GM12874 (cell line): ENCODE data around the gene CDYL.

Experiments
- CTCF ChIP-seq: IDR thresholded peaks from 2 replicates; pipeline ENCODE4 v1.5.1; 2011; ENCODE audit warnings: low read depth, mild to moderate bottlenecking, control low read depth, low read length, moderate library complexity; ENCODE audit not compliant: insufficient read depth

CDYL gene

GRCh38 chr6:4950836-4951533 lies 174.8 kb downstream of the CDYL start:
- no peak for TF ChIP-seq CTCF

- TF ChIP-seq CTCF, result no peak
Measured at GRCh38 chr6:4953440-4953839, 177.2 kb downstream of the CDYL start.

- no peak for TF ChIP-seq CTCF
Measured at GRCh38 chr6:4956625-4957024, 180.4 kb downstream of the CDYL start.

GRCh38 chr6:4957521-4958231 lies 181.5 kb downstream of the CDYL start:
- 0 out of 2 replicates have a peak, but pooled peaks have one; percentile 8 for TF ChIP-seq CTCF

- TF ChIP-seq CTCF, result no peak
Measured at GRCh38 chr6:4958624-4959023, 182.4 kb downstream of the CDYL start.

DNA sequence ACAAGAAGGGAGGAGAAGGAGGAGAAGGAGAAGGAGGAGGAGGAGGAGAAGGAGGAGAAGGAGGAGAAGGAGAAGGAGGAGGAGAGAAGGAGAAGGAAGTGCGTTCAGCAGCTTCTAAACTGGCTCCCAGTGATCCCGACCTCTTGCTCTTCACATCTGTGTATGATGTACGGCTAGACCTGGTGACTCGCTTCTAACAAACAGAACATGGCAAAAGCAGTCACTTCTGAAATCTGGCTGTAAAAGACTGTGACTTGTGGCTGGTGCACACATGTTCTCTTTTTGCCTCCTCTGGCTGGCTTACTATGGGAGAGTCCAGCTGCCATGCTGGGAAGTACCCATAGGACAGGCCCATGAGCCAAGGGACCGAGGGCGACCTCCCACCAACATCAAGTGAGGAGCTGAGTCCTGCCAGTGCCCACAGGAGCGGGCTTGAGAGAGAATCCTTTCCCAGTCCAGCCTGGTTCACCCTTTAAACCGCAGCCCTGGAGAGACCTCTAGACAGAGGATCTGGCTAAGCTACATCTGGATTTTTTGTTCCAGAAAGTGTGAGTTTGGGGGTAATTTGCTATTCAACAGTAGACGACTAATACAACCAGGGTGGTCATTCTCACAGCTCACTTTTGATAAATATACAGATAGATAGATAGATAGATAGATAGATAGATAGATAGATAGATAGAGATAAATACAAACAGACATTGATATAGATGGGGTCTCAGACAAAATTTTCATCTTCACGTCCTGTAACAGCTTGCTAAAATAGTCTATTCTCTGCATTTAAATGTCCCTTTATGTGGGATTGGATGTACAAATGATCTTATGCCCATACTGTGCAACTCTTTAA lies 185.3 kb downstream of the CDYL start:
- TF ChIP-seq CTCF, result no peak

DNA sequence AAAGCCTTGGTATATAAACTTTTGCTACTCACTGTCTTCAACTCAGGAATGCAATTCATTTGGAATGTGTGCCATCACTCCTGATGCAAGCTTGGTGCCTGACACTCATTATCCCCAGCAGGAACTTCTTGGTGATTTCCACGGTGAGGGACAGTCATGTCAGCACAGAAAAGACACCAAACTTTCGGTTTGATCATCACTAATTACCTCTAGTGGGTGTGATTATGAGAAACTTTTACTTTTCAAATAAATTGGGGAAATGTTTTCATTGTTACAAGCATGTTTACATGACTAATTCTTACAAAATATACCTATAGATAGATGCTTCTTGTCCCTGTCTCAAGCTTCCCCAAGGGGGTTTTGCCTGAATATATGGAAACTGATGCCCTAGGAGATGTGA lies 186.7 kb downstream of the CDYL start:
- TF ChIP-seq CTCF, result no peak
